ENCODE data around the gene NETO1.

DNA sequence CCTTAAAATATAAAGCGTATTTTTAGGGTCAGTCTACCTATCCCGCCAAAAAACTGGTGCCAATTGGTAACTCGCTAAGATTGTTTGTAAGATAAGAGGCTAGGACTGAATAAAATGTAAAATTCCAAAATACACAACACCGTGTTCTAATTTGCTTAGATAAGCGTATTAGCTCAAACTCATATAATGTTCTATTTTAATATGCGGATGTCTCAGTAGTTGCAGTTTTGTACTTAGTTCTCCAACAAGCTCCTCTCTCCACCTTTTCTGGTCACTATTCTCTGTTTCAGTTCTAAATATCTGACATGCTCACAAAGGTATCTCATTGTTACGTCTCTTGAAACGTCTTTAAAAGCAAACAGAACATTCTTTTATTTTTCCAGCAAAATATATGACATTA lies 24.0 kb downstream of the NETO1 start:
- TF ChIP-seq, protein P1, sequence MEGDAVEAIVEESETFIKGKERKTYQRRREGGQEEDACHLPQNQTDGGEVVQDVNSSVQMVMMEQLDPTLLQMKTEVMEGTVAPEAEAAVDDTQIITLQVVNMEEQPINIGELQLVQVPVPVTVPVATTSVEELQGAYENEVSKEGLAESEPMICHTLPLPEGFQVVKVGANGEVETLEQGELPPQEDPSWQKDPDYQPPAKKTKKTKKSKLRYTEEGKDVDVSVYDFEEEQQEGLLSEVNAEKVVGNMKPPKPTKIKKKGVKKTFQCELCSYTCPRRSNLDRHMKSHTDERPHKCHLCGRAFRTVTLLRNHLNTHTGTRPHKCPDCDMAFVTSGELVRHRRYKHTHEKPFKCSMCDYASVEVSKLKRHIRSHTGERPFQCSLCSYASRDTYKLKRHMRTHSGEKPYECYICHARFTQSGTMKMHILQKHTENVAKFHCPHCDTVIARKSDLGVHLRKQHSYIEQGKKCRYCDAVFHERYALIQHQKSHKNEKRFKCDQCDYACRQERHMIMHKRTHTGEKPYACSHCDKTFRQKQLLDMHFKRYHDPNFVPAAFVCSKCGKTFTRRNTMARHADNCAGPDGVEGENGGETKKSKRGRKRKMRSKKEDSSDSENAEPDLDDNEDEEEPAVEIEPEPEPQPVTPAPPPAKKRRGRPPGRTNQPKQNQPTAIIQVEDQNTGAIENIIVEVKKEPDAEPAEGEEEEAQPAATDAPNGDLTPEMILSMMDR (conservative IDR thresholded peaks at IDR 0.05): no peak
- TF ChIP-seq ZFX (IDR thresholded peaks at IDR 0.05): no peak
